GM18909 (cell line): ENCODE results near the gene GTSE1.

ENCODE experiments used
- ATAC-seq: cut with Tn5 transposase; IDR thresholded peaks from one replicate; pipeline ENCODE4 v1.9.1; 2021; ENCODE audit warnings: mild to moderate bottlenecking; ENCODE audit not compliant: unreplicated experiment, poor library complexity

The GTSE1 gene

DNA sequence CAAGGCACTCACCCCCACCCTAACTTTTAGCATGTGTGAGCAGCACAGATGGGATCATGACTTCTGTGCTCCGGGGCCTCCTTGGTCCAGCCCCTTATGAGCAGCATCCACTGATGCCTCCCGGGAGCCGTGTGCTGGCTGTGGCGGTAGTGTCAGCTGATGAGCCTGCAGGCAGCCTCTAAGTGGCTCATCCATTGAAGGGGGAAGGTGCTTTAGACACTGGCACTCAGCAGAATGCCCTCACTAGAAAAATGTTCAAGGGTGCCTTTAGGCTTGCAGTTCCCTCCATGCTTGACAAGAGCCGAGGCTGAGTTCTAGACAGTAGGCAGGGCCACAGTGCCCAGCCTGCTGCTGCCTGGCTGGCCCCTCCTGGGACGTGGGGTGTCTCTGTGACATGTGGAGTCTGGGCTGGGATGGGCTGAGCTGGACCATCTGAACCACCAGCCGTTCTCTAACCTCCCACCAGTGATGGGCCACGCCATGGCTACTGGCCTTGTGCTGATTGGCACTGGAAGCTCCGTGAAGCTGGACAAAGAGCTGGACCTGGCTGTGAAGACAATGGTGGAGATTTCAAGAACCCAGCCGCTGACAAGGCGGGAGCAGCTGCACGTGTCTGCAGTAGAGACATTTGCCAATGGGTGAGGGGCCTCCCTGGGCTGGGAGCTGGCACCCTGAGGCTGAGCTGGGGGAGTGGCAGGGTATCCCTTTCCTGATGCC, 23.1 kb upstream of the GTSE1 start:
- ATAC-seq: no peak

DNA sequence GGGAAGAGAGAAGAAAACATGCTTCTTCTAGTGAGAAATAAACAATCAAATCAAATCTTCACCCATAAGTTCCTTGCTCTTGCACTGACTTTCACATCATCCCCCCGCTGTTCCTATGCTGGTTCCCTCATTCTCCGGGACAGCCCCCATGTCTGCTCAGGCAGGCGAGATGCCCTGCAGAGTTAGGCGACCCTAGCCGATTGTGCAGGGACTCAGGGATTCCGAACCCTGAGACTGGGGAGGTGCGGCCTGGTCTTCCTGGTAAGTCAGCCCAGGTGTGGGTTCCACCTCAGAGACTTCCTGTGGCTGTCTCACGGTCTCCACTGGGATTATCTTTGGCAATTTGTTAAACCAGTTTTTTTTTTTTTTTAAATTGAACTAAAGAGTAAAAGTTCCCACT, 22.3 kb upstream of the GTSE1 start:
- no peak for ATAC-seq

- ATAC-seq: no peak
These were observed 21.1 kb upstream of the GTSE1 start for GRCh38 chr22:46275455-46276122.

- no peak for ATAC-seq
These were observed 20.1 kb upstream of the GTSE1 start for GRCh38 chr22:46276563-46276962.

GRCh38 chr22:46278656-46279645, 17.7 kb upstream of the GTSE1 start:
- no peak for ATAC-seq

- no peak for ATAC-seq
These were observed 16.4 kb upstream of the GTSE1 start for GRCh38 chr22:46280063-46280817.

GRCh38 chr22:46280999-46281623, 15.6 kb upstream of the GTSE1 start:
- no peak for ATAC-seq

DNA sequence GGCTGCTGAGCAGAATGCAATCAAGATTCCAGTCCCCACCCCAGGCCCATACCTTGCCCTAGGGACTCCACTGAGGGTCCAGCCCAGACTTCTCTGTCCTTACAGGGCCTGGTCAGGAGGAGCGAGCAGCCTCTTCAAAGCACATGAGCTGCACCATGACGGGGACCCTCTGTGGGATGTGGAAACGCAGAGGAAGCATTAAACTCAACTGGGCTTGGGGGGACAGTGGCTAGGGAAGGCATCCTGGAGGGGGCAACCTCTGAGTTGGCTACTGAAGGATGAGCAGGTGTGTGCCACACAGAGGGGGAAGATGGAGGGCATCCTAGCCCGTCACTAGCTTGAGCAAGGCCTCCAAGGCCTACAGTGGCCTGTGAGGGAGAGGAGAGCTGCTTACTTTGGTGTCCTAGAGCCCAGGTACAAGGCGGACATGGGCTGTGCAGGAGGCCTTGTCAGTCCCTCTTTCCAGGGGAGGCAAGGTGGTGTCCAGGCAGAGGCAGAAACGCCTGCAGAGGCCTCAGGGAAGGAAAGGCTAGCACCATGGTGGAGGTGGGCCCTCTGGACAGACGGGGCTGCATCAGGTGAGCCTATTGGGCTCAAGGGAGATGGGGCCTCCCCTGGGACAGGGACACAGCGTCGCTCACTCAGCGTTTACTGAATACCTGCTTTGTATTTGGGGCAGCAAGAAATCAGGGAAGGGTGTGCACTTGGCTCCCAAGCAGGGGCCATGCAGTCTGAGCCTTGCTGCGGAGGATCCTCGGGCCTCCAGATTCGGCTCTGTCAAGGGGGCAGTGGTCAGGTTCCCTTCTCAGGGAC, 14.6 kb upstream of the GTSE1 start:
- no peak for ATAC-seq

DNA sequence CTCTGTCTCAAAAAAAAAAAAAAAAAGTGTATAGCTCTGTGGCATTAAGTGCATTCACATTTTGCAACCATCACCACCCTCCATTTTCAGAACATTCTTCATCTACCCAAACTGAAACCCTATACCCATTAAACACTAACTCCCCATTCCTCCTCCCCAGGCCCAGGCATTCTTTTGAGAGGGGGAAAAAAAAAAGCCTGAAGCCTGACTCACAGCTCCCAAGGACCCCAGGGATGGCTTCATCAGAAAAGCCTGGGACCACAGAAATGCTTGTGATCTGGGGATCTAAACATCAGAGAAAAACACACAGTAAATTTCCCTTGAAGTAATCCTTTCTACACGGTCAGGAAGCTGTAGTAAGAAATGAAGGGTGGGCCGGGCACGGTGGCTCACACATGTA, 10.7 kb upstream of the GTSE1 start:
- no peak for ATAC-seq

- no peak for ATAC-seq
These were observed 9.5 kb upstream of the GTSE1 start for GRCh38 chr22:46286941-46287872.

- ATAC-seq: peak; percentile 76
These were observed 8.6 kb upstream of the GTSE1 start for GRCh38 chr22:46287873-46288751.

DNA sequence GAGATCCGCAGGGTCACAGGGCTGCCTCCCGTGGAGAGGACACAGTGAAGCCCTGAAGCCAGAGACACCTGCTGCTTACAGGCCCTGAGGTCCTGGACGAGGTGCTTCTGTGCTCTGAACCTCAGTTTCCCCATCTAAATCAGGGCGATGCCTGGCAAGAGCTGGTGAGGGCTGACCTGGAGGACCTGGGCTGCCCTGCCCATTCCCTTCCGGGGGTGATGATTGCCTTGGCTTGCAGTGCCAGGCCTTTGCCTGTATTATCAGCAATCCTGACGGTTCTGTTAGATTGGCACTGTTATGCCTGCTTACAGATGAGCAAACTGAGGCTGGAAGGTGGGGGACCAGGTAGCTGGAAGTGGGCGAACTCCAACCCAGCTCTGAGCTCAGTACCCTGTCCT, 7.8 kb upstream of the GTSE1 start:
- no peak for ATAC-seq

- ATAC-seq: no peak
These were observed 7.3 kb upstream of the GTSE1 start for GRCh38 chr22:46289244-46289891.

GRCh38 chr22:46290121-46290842, 6.4 kb upstream of the GTSE1 start:
- ATAC-seq: no peak

DNA sequence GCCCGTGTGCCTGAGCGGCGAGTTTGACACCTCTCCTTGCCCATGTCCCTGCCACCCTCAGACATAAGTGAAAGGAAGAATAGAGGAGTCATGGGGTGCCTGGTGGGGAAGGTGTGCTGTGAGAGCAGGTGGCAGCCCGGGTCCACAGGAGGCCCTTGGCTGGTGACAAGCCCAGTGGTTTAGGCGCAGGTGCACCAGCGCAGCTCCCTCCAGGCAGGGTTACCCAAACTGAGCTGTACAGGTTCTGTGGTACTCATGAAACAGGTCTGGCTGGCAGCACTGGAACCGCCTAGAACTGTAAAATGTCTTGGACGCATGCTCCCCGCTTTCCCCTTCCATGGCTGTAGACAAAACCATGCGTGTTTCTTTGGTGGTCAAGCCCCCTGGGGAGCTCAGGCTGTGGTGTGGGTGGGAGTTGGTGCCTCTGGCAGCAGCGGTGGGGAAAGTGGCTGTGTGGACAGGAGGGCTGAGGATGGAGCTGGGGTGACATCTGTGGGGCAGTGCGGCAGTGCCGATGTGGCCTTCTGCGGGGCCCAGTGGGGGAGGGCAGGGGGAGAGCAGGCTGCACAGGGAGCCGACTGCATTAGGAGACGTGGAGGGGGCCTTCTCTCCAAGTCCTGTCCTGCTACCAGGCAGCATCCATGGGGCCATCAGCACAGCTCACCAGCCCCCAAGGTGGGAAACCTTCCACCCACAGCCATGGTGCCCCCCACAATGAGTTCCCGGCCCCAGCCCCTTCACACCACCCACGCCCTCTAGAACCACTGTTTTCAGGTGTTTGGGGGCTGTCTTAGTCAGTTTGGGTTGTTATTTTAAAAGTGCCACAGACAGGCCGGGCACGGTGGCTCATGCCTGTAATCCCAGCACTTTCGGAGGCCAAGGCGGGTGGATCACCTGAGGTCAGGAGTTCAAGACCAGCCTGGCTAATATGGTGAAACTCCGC, 5.6 kb upstream of the GTSE1 start:
- ATAC-seq: no peak
